Naive thymus-derived CD4-positive, alpha-beta T cell (primary cell): ENCODE results near the gene MR1. TPM values are rescaled to one million over a fixed set of nuclear protein-coding genes. Genes with fewer than 3 reads are reported as not detected.
"Not testable (repeated sequence)": the region's sequence is repeated elsewhere in the genome, so short reads cannot be mapped to it uniquely, and the experiment has no call there.

Experiments used
- ATAC-seq: fragments of 150-1000 bp; cut with Tn5 transposase; 2 replicates; pipeline ENCODE4 v1.10.0; 2021; ENCODE audit warnings: mild to moderate bottlenecking, moderate library complexity
- CTCF ChIA-PET: fragments of 350-600 bp; sonication (Branson Sonifier 250); formaldehyde crosslinking; loops from one replicate; lab custom pipeline; 2021; ENCODE audit warnings: antibody characterized with exemption; lab: Charles Lee
- POLR2A ChIA-PET: fragments of 350-600 bp; sonication (Branson Sonifier 250); formaldehyde crosslinking; loops from one replicate; lab custom pipeline; 2021; ENCODE audit warnings: antibody characterized with exemption, inconsistent platforms; lab: Charles Lee
- DNase-seq, 9 donors: peaks; one replicate each; pipeline versions ENCODE4 v3.0.0 to v3.0.0-alpha.2; 2020 to 2022; ENCODE audit warnings: mixed read lengths in 1 of 9
- H3K27ac ChIP-seq: one replicate; pipeline ENCODE4 v1.7.0; 2013; ENCODE audit warnings: mild to moderate bottlenecking, low read depth, low read length, moderate library complexity
- H3K27me3 ChIP-seq, 2 donors: one replicate each; pipeline ENCODE4 v1.7.0; 2013; ENCODE audit warnings: low read length in 2 of 2, mild to moderate bottlenecking in 2 of 2, moderate library complexity in 2 of 2; ENCODE audit not compliant: control insufficient read depth in 2 of 2, insufficient read depth in 2 of 2
- H3K36me3 ChIP-seq, 3 experiments: 1 replicate in 2 of 3; 2 replicates in 1 of 3; pipeline ENCODE4 v1.7.0; 2013; ENCODE audit warnings: low read length in 3 of 3, mild to moderate bottlenecking in 3 of 3, moderate library complexity in 1 of 3; ENCODE audit not compliant: insufficient read depth in 3 of 3, control insufficient read depth in 2 of 3
- H3K4me1 ChIP-seq, 2 donors: one replicate each; pipeline ENCODE4 v1.7.0; 2013; ENCODE audit warnings: low read length in 2 of 2, mild to moderate bottlenecking in 2 of 2, moderate library complexity in 1 of 2; ENCODE audit not compliant: control insufficient read depth in 2 of 2, insufficient read depth in 2 of 2
- H3K4me3 ChIP-seq: 2 replicates; pipeline ENCODE4 v1.7.0; 2013; ENCODE audit warnings: mild to moderate bottlenecking, low read length
- H3K9me3 ChIP-seq, 3 experiments: 1 replicate in 2 of 3; 2 replicates in 1 of 3; pipeline ENCODE4 v1.7.0; 2013; ENCODE audit warnings: low read length in 3 of 3; ENCODE audit not compliant: control insufficient read depth in 2 of 3
- H3K27ac Mint-ChIP-seq, 9 donors: one replicate each; pipeline ENCODE4 v1.8.0; 2020 to 2022; ENCODE audit warnings: mixed read lengths in 9 of 9, mild to moderate bottlenecking in 8 of 9, moderate library complexity in 5 of 9, inconsistent platforms in 2 of 9
- H3K27me3 Mint-ChIP-seq, 5 donors: one replicate each; pipeline ENCODE4 v1.8.0; 2021 to 2022; ENCODE audit warnings: mixed read lengths in 5 of 5, mild to moderate bottlenecking in 1 of 5
- H3K36me3 Mint-ChIP-seq, 5 donors: one replicate each; pipeline ENCODE4 v1.8.0; 2020 to 2022; ENCODE audit warnings: mixed read lengths in 5 of 5, mild to moderate bottlenecking in 3 of 5, inconsistent platforms in 1 of 5
- H3K4me1 Mint-ChIP-seq, 7 donors: one replicate each; pipeline ENCODE4 v1.8.0; 2020 to 2022; ENCODE audit warnings: mixed read lengths in 7 of 7, mild to moderate bottlenecking in 3 of 7, inconsistent platforms in 1 of 7
- H3K4me3 Mint-ChIP-seq, 10 donors: one replicate each; pipeline ENCODE4 v1.8.0; 2020 to 2022; ENCODE audit warnings: mild to moderate bottlenecking in 10 of 10, mixed read lengths in 10 of 10, moderate library complexity in 6 of 10, inconsistent platforms in 2 of 10
- H3K9me3 Mint-ChIP-seq, 11 donors: one replicate each; pipeline ENCODE4 v1.8.0; 2020 to 2022; ENCODE audit warnings: mixed read lengths in 11 of 11, mild to moderate bottlenecking in 4 of 11, inconsistent platforms in 1 of 11, moderate library complexity in 1 of 11
- intact Hi-C, 2 donors: fragments of 100-400 bp; cut with micrococcal nuclease; formaldehyde crosslinking; loops; one replicate each; pipeline ENCODE4 v1.15.1; 2023
- polyA plus RNA-seq, 2 donors: library from polyadenylated mRNA; unstranded; fragments of 300-500 nt; fragmentation: Illumina TruSeq; gene quantifications; one replicate each; pipeline ENCODE4 v1.2.3, GENCODE V29; 2021
- total RNA-seq, 6 experiments: library from RNA in 5 of 6; stranded (reverse) in 5 of 6; gene quantifications; 1 replicate in 5 of 6; 2 replicates in 1 of 6; pipeline ENCODE4 v1.2.3 and lab custom pipeline; 2021 to 2026

Gene MR1
- total and polyA plus RNA-seq, 7 experiments from 2014 or later, result 19.8 to 39.2 (median 29.8) TPM

- H3K9me3 ChIP-seq, result no peaks in the 10 kb centered on the region
- peaks cover 23 to 35% of the 10 kb centered on the region in 2 donors for H3K4me1 ChIP-seq
- POLR2A ChIA-PET, result interaction anchor here (1.2 kb wide), 1 partner anchor 126 kb away, joined by 5 read pairs; no protein-coding TSS in a partner anchor
- CTCF ChIA-PET, result interaction anchor here (0.6 to 6.3 kb wide), 3 partner anchors 102 to 153 kb away, joined by 4 to 35 read pairs (median 4); no protein-coding TSS in a partner anchor
- H3K4me3 ChIP-seq, result no peak overlapping the region
- H3K4me1 Mint-ChIP-seq, result peaks cover 53 to 88% (median 78%) of the 10 kb centered on the region in 7 donors
- H3K27ac ChIP-seq, result no peak overlapping the region
- no peak for ATAC-seq
- no peak for DNase-seq
- intact Hi-C loops, result no loop called here
- H3K4me3 Mint-ChIP-seq, result peak overlapping the region in 1 of 10 donors; percentile 19
- no peaks in the 10 kb centered on the region for H3K9me3 Mint-ChIP-seq
- no peaks in the 10 kb centered on the region for H3K27me3 ChIP-seq
- H3K36me3 ChIP-seq, result peaks cover 0 to 12% (median 0%) of the 10 kb centered on the region in 3 experiments
- H3K36me3 Mint-ChIP-seq, result peaks cover 3 to 40% (median 21%) of the 10 kb centered on the region in 5 donors
- no peaks in the 10 kb centered on the region for H3K27me3 Mint-ChIP-seq
- H3K27ac Mint-ChIP-seq, result peak overlapping the region in 5 of 9 donors; percentile 26 to 61 (median 47)
These were observed 6.6 kb downstream of the MR1 start for GRCh38 chr1:181040284-181040865.

GRCh38 chr1:181043025-181043888 is 9.5 kb downstream of the MR1 start:
- H3K4me3 Mint-ChIP-seq, result peak overlapping the region in 1 of 10 donors; percentile 53
- intact Hi-C loops, result no loop called here
- H3K36me3 ChIP-seq, result peaks cover 0 to 17% (median 0%) of the 10 kb centered on the region in 3 experiments
- no peak for DNase-seq
- H3K27me3 Mint-ChIP-seq, result no peaks in the 10 kb centered on the region
- H3K4me1 ChIP-seq, result peaks cover 8 to 11% of the 10 kb centered on the region in 2 donors
- CTCF ChIA-PET, result no interaction called here
- peaks cover 31 to 64% (median 56%) of the 10 kb centered on the region in 7 donors for H3K4me1 Mint-ChIP-seq
- no peak overlapping the region for H3K4me3 ChIP-seq
- no peaks in the 10 kb centered on the region for H3K27me3 ChIP-seq
- ATAC-seq, result peak; percentile 51
- POLR2A ChIA-PET, result interaction anchor here (0.6 to 1.4 kb wide), 2 partner anchors 10 to 106 kb away, joined by 3 to 4 read pairs; partner anchors contain the start of gene MR1
- H3K9me3 ChIP-seq, result no peaks in the 10 kb centered on the region
- H3K27ac ChIP-seq, result no peak overlapping the region
- no peaks in the 10 kb centered on the region for H3K9me3 Mint-ChIP-seq
- H3K36me3 Mint-ChIP-seq, result peaks cover 6 to 36% (median 23%) of the 10 kb centered on the region in 5 donors
- H3K27ac Mint-ChIP-seq, result peak overlapping the region in 7 of 9 donors; percentile 34 to 84 (median 60)

- Mint-ChIP-seq H3K9me3 (no peaks in the 10 kb centered on the region), H3K27ac (peak overlapping the region; percentile 54 to 98 (median 80)), H3K36me3 (peaks cover 4 to 34% (median 21%) of the 10 kb centered on the region in 5 donors), H3K27me3 (no peaks in the 10 kb centered on the region), H3K4me3 (peak overlapping the region in 3 of 10 donors; percentile 12 to 86 (median 22)), H3K4me1 (peaks cover 28 to 56% (median 47%) of the 10 kb centered on the region in 7 donors)
- DNase-seq (peak in 3 of 9 donors; percentile 13 to 64 (median 22)), ATAC-seq (peak; percentile 88)
- Histone ChIP-seq H3K27ac (no peak overlapping the region), H3K9me3 (no peaks in the 10 kb centered on the region), H3K4me1 (peaks cover 6 to 9% of the 10 kb centered on the region in 2 donors), H3K4me3 (no peak overlapping the region), H3K27me3 (no peaks in the 10 kb centered on the region), H3K36me3 (peaks cover 0 to 14% (median 0%) of the 10 kb centered on the region in 3 experiments)
- intact Hi-C loops, result loop anchor here in 1 of 2 donors (2.0 kb wide), 1 partner anchor 18 kb away; no protein-coding TSS in a partner anchor
- ChIA-PET POLR2A (no interaction called here), CTCF (interaction anchor here (1.1 kb wide), 1 partner anchor 40 kb away, joined by 3 read pairs; no protein-coding TSS in a partner anchor)
These were observed 10.7 kb downstream of the MR1 start for GRCh38 chr1:181044449-181044966.

- H3K27ac ChIP-seq, H3K27me3 Mint-ChIP-seq, H3K9me3 ChIP-seq, H3K4me1 ChIP-seq, DNase-seq, H3K4me3 ChIP-seq, POLR2A ChIA-PET, H3K4me3 Mint-ChIP-seq, H3K27ac Mint-ChIP-seq, ATAC-seq, H3K9me3 Mint-ChIP-seq, H3K27me3 ChIP-seq: not testable (repeated sequence)
- Mint-ChIP-seq H3K4me1 (peaks cover 24 to 46% (median 38%) of the 10 kb centered on the region in 7 donors), H3K36me3 (peaks cover 4 to 32% (median 26%) of the 10 kb centered on the region in 5 donors)
- CTCF ChIA-PET, result interaction anchor here (1.0 kb wide), 1 partner anchor 98 kb away, joined by 3 read pairs; no protein-coding TSS in a partner anchor
- H3K36me3 ChIP-seq, result peaks cover 0 to 23% (median 0%) of the 10 kb centered on the region in 3 experiments
- intact Hi-C loops, result loop anchor here in 1 of 2 donors (2.0 kb wide), 1 partner anchor 17 kb away; no protein-coding TSS in a partner anchor
These were observed 12.2 kb downstream of the MR1 start for GRCh38 chr1:181045946-181046345.

- intact Hi-C loops, result no loop called here
- no peak overlapping the region for H3K4me3 Mint-ChIP-seq
- POLR2A ChIA-PET, result no interaction called here
These were observed 15.6 kb downstream of the MR1 start for GRCh38 chr1:181049378-181049777.

GRCh38 chr1:181050922-181051321 is 17.1 kb downstream of the MR1 start:
- Histone ChIP-seq H3K4me1 (no peaks in the 10 kb centered on the region), H3K4me3 (no peak overlapping the region), H3K27ac (no peak overlapping the region), H3K27me3 (no peaks in the 10 kb centered on the region), H3K36me3 (peaks cover 0 to 43% (median 7%) of the 10 kb centered on the region in 3 experiments), H3K9me3 (no peaks in the 10 kb centered on the region)
- H3K36me3 Mint-ChIP-seq, result peaks cover 14 to 54% (median 35%) of the 10 kb centered on the region in 5 donors
- H3K4me3 Mint-ChIP-seq, result no peak overlapping the region
- peaks cover 0 to 12% (median 8%) of the 10 kb centered on the region in 7 donors for H3K4me1 Mint-ChIP-seq
- DNase-seq (no peak), ATAC-seq (no peak)
- intact Hi-C loops, result no loop called here
- ChIA-PET POLR2A (interaction anchor here (1.3 kb wide), 1 partner anchor 18 kb away, joined by 3 read pairs; no protein-coding TSS in a partner anchor), CTCF (no interaction called here)
- H3K27me3 Mint-ChIP-seq, result no peaks in the 10 kb centered on the region
- H3K27ac Mint-ChIP-seq, result no peak overlapping the region
- no peaks in the 10 kb centered on the region for H3K9me3 Mint-ChIP-seq

More at GRCh38 chr1:181049378-181049777, 15.6 kb downstream of the MR1 start:
- no peaks in the 10 kb centered on the region for H3K27me3 Mint-ChIP-seq
- CTCF ChIA-PET, result no interaction called here
- H3K36me3 ChIP-seq, result peaks cover 0 to 34% (median 7%) of the 10 kb centered on the region in 3 experiments
- no peak overlapping the region for H3K27ac ChIP-seq
- no peak for DNase-seq
- peaks cover 8 to 18% (median 16%) of the 10 kb centered on the region in 7 donors for H3K4me1 Mint-ChIP-seq
- H3K4me3 ChIP-seq, result no peak overlapping the region
- no peaks in the 10 kb centered on the region for H3K9me3 Mint-ChIP-seq
- H3K9me3 ChIP-seq, result no peaks in the 10 kb centered on the region
- no peaks in the 10 kb centered on the region for H3K27me3 ChIP-seq
- peaks cover 7 to 49% (median 28%) of the 10 kb centered on the region in 5 donors for H3K36me3 Mint-ChIP-seq
- no peak for ATAC-seq
- peak overlapping the region in 1 of 9 donors; percentile 24 for H3K27ac Mint-ChIP-seq
- H3K4me1 ChIP-seq, result peaks cover 0 to 3% of the 10 kb centered on the region in 2 donors
